ENCODE results near the gene NT5DC3.

GRCh38 chr12:103850429-103850828 is 9.4 kb upstream of the NT5DC3 start:
- no peak for TF ChIP-seq POLR2A (IDR thresholded peaks at IDR 0.05; ENCODE audit: low read length)
- TF ChIP-seq GATA1 (IDR thresholded peaks at IDR 0.05; ENCODE audit: low read depth, low read length), result no peak

Measured in erythroblast (primary cell).